HCT116 (cell line): Measurements from ENCODE around the gene GABRB3. TPM values are rescaled to one million over a fixed set of nuclear protein-coding genes. Genes with fewer than 3 reads are reported as not detected.

ENCODE experiments used
- ATAC-seq: fragments of 200-7000 bp; cut with Tn5 transposase; 2 replicates; pipeline ENCODE4 v1.9.1; 2020; ENCODE audit warnings: mild to moderate bottlenecking, moderate library complexity
- BruUV-seq: library from RNA; stranded (reverse); fragments of 400-500 nt; replicated peaks from 2 replicates; lab custom pipeline; 2021; lab: Mats Ljungman, UMichigan
- CTCF ChIA-PET: fragments of 300-600 bp; sonication (Branson Sonifier 250); formaldehyde crosslinking; loops from one replicate; lab custom pipeline; 2021; ENCODE audit warnings: antibody characterized with exemption; lab: Charles Lee
- POLR2A ChIA-PET: fragments of 300-600, 350-600 bp; sonication (Branson Sonifier 250); formaldehyde crosslinking; loops from one replicate; lab custom pipeline; 2021; ENCODE audit warnings: antibody characterized with exemption; lab: Charles Lee
- RAD21 ChIA-PET, 2 experiments: fragments of 300-600 bp; sonication (Branson Sonifier 250); formaldehyde crosslinking; loops; one replicate each; lab custom pipeline; 2023; ENCODE audit warnings: low total read pairs in 2 of 2; ENCODE audit not compliant: uncharacterized antibody in 2 of 2, unreplicated experiment in 2 of 2, low non-redundant PET in 1 of 2; lab: Charles Lee
- DNase-seq: peaks from one replicate; pipeline ENCODE4 v3.0.0-alpha.2; 2010; ENCODE audit warnings: low read depth, low spot score
- H2AFZ ChIP-seq: fragments of 200-600 bp; shearing (Covaris generic), sonication (generic); 2 replicates; pipeline ENCODE4 v1.6.1; 2017; ENCODE audit warnings: low read depth, mixed run types, mixed read lengths, antibody characterized with exemption, low read length; ENCODE audit not compliant: poor library complexity, severe bottlenecking
- H3K27ac ChIP-seq: 2 replicates; pipeline ENCODE4 v1.5.1; 2012; ENCODE audit warnings: low read depth, low read length
- H3K27me3 ChIP-seq: fragments of 200-600 bp; sonication (generic); 2 replicates; pipeline ENCODE4 v1.6.1; 2016; ENCODE audit warnings: mixed run types, low read length, mixed read lengths; ENCODE audit not compliant: insufficient read depth
- H3K36me3 ChIP-seq, 2 experiments: fragments of 200-500 bp in 1 of 2; fragments of 200-600 bp in 1 of 2; sonication (Bioruptor generic) in 1 of 2; sonication (generic) in 1 of 2; 2 replicates each; pipeline versions ENCODE4 v1.5.1 to v1.6.1; 2014 to 2016; ENCODE audit warnings: low read length in 2 of 2, inconsistent platforms in 1 of 2, mixed read lengths in 1 of 2, mixed run types in 1 of 2; ENCODE audit not compliant: insufficient read depth in 2 of 2, control insufficient read depth in 1 of 2
- H3K4me1 ChIP-seq, 2 experiments: fragments of 200-600 bp in 1 of 2; sonication (generic) in 1 of 2; 2 replicates each; pipeline versions ENCODE4 v1.5.1 to v1.6.1; 2012 to 2017; ENCODE audit warnings: low read length in 2 of 2, inconsistent platforms in 1 of 2, mild to moderate bottlenecking in 1 of 2, mixed read lengths in 1 of 2, mixed run types in 1 of 2, moderate library complexity in 1 of 2; ENCODE audit not compliant: insufficient read depth in 2 of 2, control insufficient read depth in 1 of 2
- H3K4me2 ChIP-seq: fragments of 200-600 bp; sonication (generic); 2 replicates; pipeline ENCODE4 v1.6.1; 2017; ENCODE audit warnings: mixed run types, low read length, mixed read lengths
- H3K4me3 ChIP-seq, 2 experiments: fragments of 200-600 bp in 1 of 2; sonication (generic) in 1 of 2; replicated peaks in 1 of 2; 2 replicates each; pipeline ENCODE4 v1.5.1; 2011 to 2016; ENCODE audit warnings: low read length in 2 of 2, control low read depth in 1 of 2, low read depth in 1 of 2, mild to moderate bottlenecking in 1 of 2, mixed read lengths in 1 of 2, mixed run types in 1 of 2
- H3K79me2 ChIP-seq: fragments of 200-600 bp; sonication (generic); 2 replicates; pipeline ENCODE4 v1.6.1; 2017; ENCODE audit warnings: mild to moderate bottlenecking, mixed run types, low read length, moderate library complexity, mixed read lengths; ENCODE audit not compliant: insufficient read depth
- H3K9ac ChIP-seq: fragments of 200-600 bp; sonication (generic); 2 replicates; pipeline ENCODE4 v1.6.1; 2016; ENCODE audit warnings: low read length, mixed read lengths
- H3K9me2 ChIP-seq: fragments of 200-600 bp; sonication (generic), shearing (Covaris generic); 2 replicates; pipeline ENCODE4 v1.6.1; 2017; ENCODE audit warnings: mixed run types, mild to moderate bottlenecking, moderate library complexity; ENCODE audit not compliant: insufficient read depth
- H3K9me3 ChIP-seq, 2 experiments: fragments of 200-500 bp in 1 of 2; fragments of 200-600 bp in 1 of 2; sonication (Bioruptor generic) in 1 of 2; sonication (generic) in 1 of 2; 2 replicates each; pipeline ENCODE4 v1.6.1; 2014 to 2017; ENCODE audit warnings: low read length in 2 of 2, mixed read lengths in 2 of 2, inconsistent platforms in 1 of 2, low read depth in 1 of 2, mild to moderate bottlenecking in 1 of 2, mixed run types in 1 of 2, moderate library complexity in 1 of 2; ENCODE audit not compliant: control insufficient read depth in 1 of 2, insufficient read depth in 1 of 2
- H4K20me1 ChIP-seq: fragments of 200-600 bp; sonication (generic), shearing (Covaris generic); 2 replicates; pipeline ENCODE4 v1.6.1; 2017; ENCODE audit warnings: mixed run types, mild to moderate bottlenecking, moderate library complexity; ENCODE audit not compliant: insufficient read depth
- ATF3 ChIP-seq: IDR thresholded peaks from 2 replicates; pipeline ENCODE4 v1.6.1; 2012
- CBX3 ChIP-seq: IDR thresholded peaks from 2 replicates; pipeline ENCODE4 v1.6.1; 2012; ENCODE audit warnings: low read depth
- CTCF ChIP-seq, 3 experiments: fragments of 200-600 bp in 1 of 3; sonication (generic) in 1 of 3; IDR thresholded peaks in 2 of 3; conservative IDR thresholded peaks in 1 of 3; 2 replicates each; pipeline ENCODE4 v1.5.1; 2012 to 2017; ENCODE audit warnings: low read depth in 2 of 3, low read length in 2 of 3, antibody characterized with exemption in 1 of 3, borderline replicate concordance in 1 of 3, control low read depth in 1 of 3, mild to moderate bottlenecking in 1 of 3, mixed read lengths in 1 of 3, mixed run types in 1 of 3, moderate library complexity in 1 of 3; ENCODE audit not compliant: insufficient read depth in 1 of 3
- EGR1 ChIP-seq: IDR thresholded peaks from 2 replicates; pipeline ENCODE4 v1.6.1; 2012; ENCODE audit warnings: low read depth
- ELF1 ChIP-seq: IDR thresholded peaks from 2 replicates; pipeline ENCODE4 v1.6.1; 2012; ENCODE audit warnings: low read depth, borderline replicate concordance
- EZH2 ChIP-seq: fragments of 200-600 bp; sonication (generic); IDR thresholded peaks from 2 replicates; pipeline ENCODE4 v1.6.1; 2017; ENCODE audit warnings: antibody characterized with exemption, mixed run types
- EZH2phosphoT487 ChIP-seq: fragments of 200-600 bp; IDR thresholded peaks from 2 replicates; pipeline ENCODE4 v1.6.1; 2018; ENCODE audit warnings: antibody characterized with exemption, borderline replicate concordance
- FOSL1 ChIP-seq: IDR thresholded peaks from 2 replicates; pipeline ENCODE4 v1.6.1; 2012; ENCODE audit warnings: low read depth
- MAX ChIP-seq: IDR thresholded peaks from 2 replicates; pipeline ENCODE4 v1.6.1; 2012
- POLR2A ChIP-seq: IDR thresholded peaks from 2 replicates; pipeline ENCODE4 v1.7.0; 2011; ENCODE audit warnings: borderline replicate concordance; ENCODE audit not compliant: insufficient read depth, insufficient read length; ENCODE audit errors: extremely low read depth
- POLR2AphosphoS5 ChIP-seq: IDR thresholded peaks from 2 replicates; pipeline ENCODE4 v1.6.1; 2011; ENCODE audit warnings: mild to moderate bottlenecking, low read depth, low read length, moderate library complexity
- YY1 ChIP-seq: IDR thresholded peaks from 2 replicates; pipeline ENCODE4 v1.6.1; 2011; ENCODE audit warnings: low read length, low read depth, moderate library complexity, mild to moderate bottlenecking; ENCODE audit not compliant: insufficient replicate concordance; ENCODE audit errors: extremely low read depth
- ZBTB33 ChIP-seq: IDR thresholded peaks from 2 replicates; pipeline ENCODE4 v1.6.1; 2011; ENCODE audit warnings: mild to moderate bottlenecking, low read length, moderate library complexity; ENCODE audit not compliant: insufficient replicate concordance; ENCODE audit errors: extremely low read depth
- ZNF274 ChIP-seq: fragments of 200-500 bp; sonication (Bioruptor generic); IDR thresholded peaks from 2 replicates; pipeline ENCODE4 v1.6.1; 2014; ENCODE audit warnings: mild to moderate bottlenecking, low read depth, low read length, inconsistent platforms
- intact Hi-C: fragments of 100-400 bp; cut with micrococcal nuclease; formaldehyde crosslinking; loops from 2 replicates; pipeline ENCODE4 v1.10.0; 2022
- total RNA-seq: library from RNA; stranded (reverse); gene quantifications from one replicate; pipeline ENCODE4 v1.2.1, GENCODE V29; 2021; ENCODE audit not compliant: unreplicated experiment

Gene GABRB3
- total RNA-seq, 1 experiment from 2014 or later: 0.52 TPM

GRCh38 chr15:26621816-26622215 is 151.1 kb downstream of the GABRB3 start:
- intact Hi-C loops: no loop called here
- Histone ChIP-seq H3K9me3 (peaks cover 10 to 34% of the 10 kb centered on the region in 2 experiments; a peak in 2 of 4 replicates), H3K4me1 (no peaks in the 10 kb centered on the region), H3K4me2 (no peak overlapping the region), H3K36me3 (no peaks in the 10 kb centered on the region), H3K9me2 (no peaks in the 10 kb centered on the region), H4K20me1 (no peaks in the 10 kb centered on the region), H2AFZ (no peak overlapping the region), H3K79me2 (no peaks in the 10 kb centered on the region), H3K27me3 (no peaks in the 10 kb centered on the region), H3K4me3 (no peak overlapping the region), H3K9ac (no peak overlapping the region), H3K27ac (no peak overlapping the region)
- TF ChIP-seq EZH2phosphoT487 (no peak), ELF1 (no peak), POLR2AphosphoS5 (no peak), POLR2A (no peak), ZNF274 (no peak), FOSL1 (no peak), MAX (no peak), EGR1 (no peak), CTCF (IDR thresholded peaks at IDR 0.05 in 2 of 3, conservative IDR thresholded peaks at IDR 0.05 in 1 of 3; ENCODE audit: borderline replicate concordance in 1 of 3, insufficient read depth in 1 of 3, low read depth in 2 of 3, low read length in 2 of 3) (no peak), ZBTB33 (no peak), CBX3 (no peak), ATF3 (no peak), EZH2 (no peak), YY1 (no peak)
- ChIA-PET CTCF (no interaction called here), RAD21 (no interaction called here), POLR2A (no interaction called here)
- BruUV-seq: no TSS peak
- ATAC-seq: no peak
- no peak for DNase-seq
